Coronary artery (tissue), 2 donors: ENCODE measurements around the gene ARNT2.
"Not testable (repeated sequence)": the region's sequence is repeated elsewhere in the genome, so short reads cannot be mapped to it uniquely, and the experiment has no call there.

Experiments used
- DNase-seq: peaks from one replicate; pipeline ENCODE4 v3.0.0-alpha.2; 2017; ENCODE audit warnings: low spot score
- H3K27ac ChIP-seq, 2 donors: fragments of 200-600 bp; sonication (generic); one replicate each; pipeline ENCODE4 v1.5.1; 2016 to 2019
- H3K4me3 ChIP-seq: fragments of 200-600 bp; sonication (generic); 2 replicates; pipeline ENCODE4 v1.5.1; 2016; ENCODE audit warnings: mild to moderate bottlenecking, moderate library complexity
- TF ChIP-seq, protein P1 (sequence below): fragments of 200-600 bp; sonication (generic); IDR thresholded peaks from one replicate; pipeline ENCODE4 v1.5.1; 2019; ENCODE audit warnings: antibody characterized with exemption

ARNT2 gene

DNA sequence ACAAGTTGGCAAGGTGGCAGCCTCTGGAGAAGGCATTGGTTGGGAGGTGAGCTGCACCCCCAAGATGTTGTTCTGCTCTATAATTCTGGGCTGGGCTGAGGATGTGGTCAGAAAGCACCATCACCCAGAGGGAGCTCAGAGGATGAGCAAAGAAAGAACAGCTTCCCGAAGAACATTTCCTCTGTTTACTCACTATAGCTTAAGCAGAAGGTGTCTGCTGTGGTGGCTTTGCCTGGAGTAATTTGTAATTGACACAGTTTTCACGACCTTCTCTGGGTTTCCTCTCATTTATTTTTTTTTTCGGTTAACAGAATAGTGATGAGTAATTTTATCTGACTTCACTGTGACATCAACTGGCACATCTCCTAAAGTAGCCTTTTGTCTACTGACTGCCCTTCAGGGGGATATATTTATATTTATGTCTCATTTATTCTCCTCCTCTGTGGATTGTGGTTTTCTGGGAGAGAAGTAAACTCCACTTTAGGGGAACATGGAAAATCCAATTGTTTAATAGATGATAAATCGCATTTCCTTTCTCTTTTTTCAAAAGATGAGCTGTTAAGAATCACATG, 241.4 kb downstream of the ARNT2 start:
- H3K4me3 ChIP-seq = no peak overlapping the region
- TF ChIP-seq, protein P1, sequence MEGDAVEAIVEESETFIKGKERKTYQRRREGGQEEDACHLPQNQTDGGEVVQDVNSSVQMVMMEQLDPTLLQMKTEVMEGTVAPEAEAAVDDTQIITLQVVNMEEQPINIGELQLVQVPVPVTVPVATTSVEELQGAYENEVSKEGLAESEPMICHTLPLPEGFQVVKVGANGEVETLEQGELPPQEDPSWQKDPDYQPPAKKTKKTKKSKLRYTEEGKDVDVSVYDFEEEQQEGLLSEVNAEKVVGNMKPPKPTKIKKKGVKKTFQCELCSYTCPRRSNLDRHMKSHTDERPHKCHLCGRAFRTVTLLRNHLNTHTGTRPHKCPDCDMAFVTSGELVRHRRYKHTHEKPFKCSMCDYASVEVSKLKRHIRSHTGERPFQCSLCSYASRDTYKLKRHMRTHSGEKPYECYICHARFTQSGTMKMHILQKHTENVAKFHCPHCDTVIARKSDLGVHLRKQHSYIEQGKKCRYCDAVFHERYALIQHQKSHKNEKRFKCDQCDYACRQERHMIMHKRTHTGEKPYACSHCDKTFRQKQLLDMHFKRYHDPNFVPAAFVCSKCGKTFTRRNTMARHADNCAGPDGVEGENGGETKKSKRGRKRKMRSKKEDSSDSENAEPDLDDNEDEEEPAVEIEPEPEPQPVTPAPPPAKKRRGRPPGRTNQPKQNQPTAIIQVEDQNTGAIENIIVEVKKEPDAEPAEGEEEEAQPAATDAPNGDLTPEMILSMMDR = no peak
- no peak for DNase-seq
- no peak overlapping the region for H3K27ac ChIP-seq

DNA sequence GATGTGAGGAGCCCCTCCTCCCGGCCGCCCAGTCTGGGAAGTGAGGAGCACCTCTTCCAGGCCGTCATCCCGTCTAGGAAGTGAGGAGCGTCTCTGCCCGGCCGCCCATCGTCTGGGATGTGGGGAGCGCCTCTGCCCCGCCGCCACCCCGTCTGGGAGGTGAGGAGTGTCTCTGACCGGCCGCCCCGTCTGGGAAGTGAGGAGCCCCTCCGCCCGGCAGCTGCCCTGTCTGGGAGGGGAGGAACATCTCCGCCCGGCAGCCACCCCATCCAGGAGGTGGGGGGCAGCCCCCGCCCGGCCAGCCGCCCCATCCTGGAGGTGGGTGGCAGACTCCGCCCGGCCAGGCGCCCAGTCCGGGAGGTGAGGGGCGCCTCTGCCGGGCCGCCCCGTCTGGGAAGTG, 243.2 kb downstream of the ARNT2 start:
- not testable (repeated sequence) for DNase-seq

More for the DNA sequence above, 243.2 kb downstream of the ARNT2 start:
- H3K4me3 ChIP-seq, H3K27ac ChIP-seq: not testable (repeated sequence)
